Transverse colon (tissue), 4 donors: ENCODE measurements around the gene DST.

Source experiments
- CTCF ChIP-seq, 5 experiments: fragments of 200-600 bp in 3 of 5; fragments of 450-650 bp in 2 of 5; sonication (generic) in 3 of 5; IDR thresholded peaks; 1 replicate in 2 of 5; 2 replicates in 3 of 5; pipeline ENCODE4 v1.5.1; 2016 to 2017; ENCODE audit warnings: antibody characterized with exemption in 5 of 5, inconsistent platforms in 3 of 5, mild to moderate bottlenecking in 2 of 5, moderate library complexity in 1 of 5
- POLR2A ChIP-seq: fragments of 450-650 bp; IDR thresholded peaks from one replicate; pipeline ENCODE4 v1.6.1; 2016; ENCODE audit warnings: antibody characterized with exemption, mild to moderate bottlenecking, moderate library complexity
- POLR2AphosphoS5 ChIP-seq, 3 donors: sonication (generic); formaldehyde crosslinking; IDR thresholded peaks; one replicate each; pipeline ENCODE4 v1.6.1; 2016; ENCODE audit warnings: antibody characterized with exemption in 3 of 3

GRCh38 chr6:56640374-56640773 lies 2.3 kb downstream of the DST start:
- TF ChIP-seq CTCF (IDR thresholded peaks at IDR 0.05) = no peak
- no peak for TF ChIP-seq POLR2A
- TF ChIP-seq POLR2AphosphoS5 (IDR thresholded peaks at IDR 0.05) = no peak
